Kidney epithelial cell (primary cell): ENCODE data around the gene NDUFA1. TPM values are rescaled to one million over a fixed set of nuclear protein-coding genes. Genes with fewer than 3 reads are reported as not detected.
"Not testable (repeated sequence)": the region's sequence is repeated elsewhere in the genome, so short reads cannot be mapped to it uniquely, and the experiment has no call there.

ENCODE experiments used
- DNase-seq: peaks from one replicate; pipeline ENCODE4 v3.0.0-alpha.2; 2010; ENCODE audit warnings: low read depth
- H3K27me3 ChIP-seq: 2 replicates; pipeline ENCODE4 v1.6.0; 2011; ENCODE audit warnings: low read length; ENCODE audit not compliant: control insufficient read depth, insufficient read depth
- H3K36me3 ChIP-seq: 2 replicates; pipeline ENCODE4 v1.5.1; 2011; ENCODE audit warnings: low read length; ENCODE audit not compliant: control insufficient read depth, insufficient read depth
- H3K4me3 ChIP-seq: 2 replicates; pipeline ENCODE4 v1.5.1; 2011; ENCODE audit warnings: low read depth, mild to moderate bottlenecking, control low read depth, low read length
- total RNA-seq: library from RNA; depleted of rRNA; stranded (reverse); fragments of >200 nt; gene quantifications from 2 replicates; pipeline ENCODE4 v1.2.3, GENCODE V29; 2015
- TF ChIP-seq, protein P1 (sequence below): IDR thresholded peaks from 2 replicates; pipeline ENCODE4 v1.5.1; 2011; ENCODE audit warnings: mild to moderate bottlenecking, moderate library complexity, low read length, control low read depth, inconsistent platforms; ENCODE audit not compliant: insufficient read depth, poor library complexity, severe bottlenecking

The NDUFA1 gene
- total RNA-seq, 1 donor from 2014 or later = 60.8 TPM

DNA sequence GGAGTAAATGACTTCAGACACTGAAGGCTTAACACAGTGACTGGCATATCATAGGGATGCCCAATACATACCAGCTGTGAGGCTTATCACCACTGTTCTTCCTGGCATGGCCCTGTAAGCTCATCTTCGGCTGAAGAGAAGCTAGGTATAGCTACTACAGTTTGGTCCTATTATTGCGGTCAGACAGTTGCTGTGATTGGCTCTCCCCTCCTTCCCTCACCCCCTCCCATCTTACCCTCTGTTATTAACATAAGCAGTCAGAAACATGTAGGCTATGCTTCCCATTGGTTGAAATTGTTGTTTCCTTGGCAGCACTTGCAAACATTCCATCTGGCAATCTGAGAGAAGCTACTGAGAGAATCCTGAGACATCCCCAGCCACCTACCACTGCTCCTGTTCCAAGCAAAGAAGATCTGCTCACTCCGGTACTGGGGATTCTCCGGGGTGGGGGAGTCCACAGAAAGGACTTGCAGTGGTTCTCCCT, 24.3 kb downstream of the NDUFA1 start, which contains the start of gene AKAP14:
TSS of gene AKAP14 (plus strand) at position 51 of the 484 bp plus-strand sequence. CDS start 7,331 bp downstream, outside the sequence.
- TF ChIP-seq, protein P1, sequence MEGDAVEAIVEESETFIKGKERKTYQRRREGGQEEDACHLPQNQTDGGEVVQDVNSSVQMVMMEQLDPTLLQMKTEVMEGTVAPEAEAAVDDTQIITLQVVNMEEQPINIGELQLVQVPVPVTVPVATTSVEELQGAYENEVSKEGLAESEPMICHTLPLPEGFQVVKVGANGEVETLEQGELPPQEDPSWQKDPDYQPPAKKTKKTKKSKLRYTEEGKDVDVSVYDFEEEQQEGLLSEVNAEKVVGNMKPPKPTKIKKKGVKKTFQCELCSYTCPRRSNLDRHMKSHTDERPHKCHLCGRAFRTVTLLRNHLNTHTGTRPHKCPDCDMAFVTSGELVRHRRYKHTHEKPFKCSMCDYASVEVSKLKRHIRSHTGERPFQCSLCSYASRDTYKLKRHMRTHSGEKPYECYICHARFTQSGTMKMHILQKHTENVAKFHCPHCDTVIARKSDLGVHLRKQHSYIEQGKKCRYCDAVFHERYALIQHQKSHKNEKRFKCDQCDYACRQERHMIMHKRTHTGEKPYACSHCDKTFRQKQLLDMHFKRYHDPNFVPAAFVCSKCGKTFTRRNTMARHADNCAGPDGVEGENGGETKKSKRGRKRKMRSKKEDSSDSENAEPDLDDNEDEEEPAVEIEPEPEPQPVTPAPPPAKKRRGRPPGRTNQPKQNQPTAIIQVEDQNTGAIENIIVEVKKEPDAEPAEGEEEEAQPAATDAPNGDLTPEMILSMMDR = no peak
- DNase-seq = no peak
- Histone ChIP-seq H3K4me3 (no peak within 1 kb of the TSS), H3K36me3 (no peaks in the 10 kb centered on the region), H3K27me3 (no peaks in the 10 kb centered on the region)

DNA sequence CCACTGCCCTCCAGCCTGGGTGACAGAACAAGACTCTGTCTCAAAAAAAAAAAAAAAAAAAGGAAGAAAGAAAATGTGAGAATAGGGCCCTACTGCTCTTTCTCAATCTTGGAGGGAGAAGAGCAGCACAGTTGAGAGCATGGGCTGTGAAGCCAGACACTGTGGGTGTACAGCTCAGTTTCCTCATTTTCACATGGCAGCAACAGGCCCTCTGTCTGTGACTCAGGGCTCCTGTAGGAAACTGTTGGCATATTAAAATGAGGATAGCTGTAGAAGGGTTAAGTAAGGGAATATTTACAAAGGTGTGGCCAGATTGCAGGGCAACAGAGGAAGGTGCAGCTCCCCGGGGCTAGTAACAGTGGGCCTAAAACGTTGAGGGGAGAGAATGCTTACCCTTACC, 27.5 kb downstream of the NDUFA1 start:
- TF ChIP-seq, protein P1 = no peak
- Histone ChIP-seq H3K4me3 (no peak overlapping the region), H3K27me3 (no peaks in the 10 kb centered on the region), H3K36me3 (no peaks in the 10 kb centered on the region)
- DNase-seq = no peak

DNA sequence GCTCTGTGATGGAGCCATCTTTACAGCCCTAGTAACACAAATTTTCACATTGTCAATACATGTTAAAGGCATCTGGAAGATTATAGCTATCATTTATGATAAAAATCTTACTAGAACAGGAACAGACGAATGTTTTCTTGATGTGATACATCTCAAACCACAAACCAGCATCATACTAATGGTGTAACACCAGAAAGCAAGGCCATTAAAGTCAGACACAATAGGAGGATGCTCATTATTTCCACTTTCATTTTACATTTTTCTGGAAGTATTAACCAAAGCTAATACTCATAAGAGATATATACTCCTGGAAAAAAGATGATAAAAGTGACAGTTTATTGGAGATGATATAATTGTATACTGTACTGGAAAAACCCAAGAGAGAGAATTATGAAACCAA, 29.3 kb downstream of the NDUFA1 start:
- TF ChIP-seq, protein P1 = no peak

DNA sequence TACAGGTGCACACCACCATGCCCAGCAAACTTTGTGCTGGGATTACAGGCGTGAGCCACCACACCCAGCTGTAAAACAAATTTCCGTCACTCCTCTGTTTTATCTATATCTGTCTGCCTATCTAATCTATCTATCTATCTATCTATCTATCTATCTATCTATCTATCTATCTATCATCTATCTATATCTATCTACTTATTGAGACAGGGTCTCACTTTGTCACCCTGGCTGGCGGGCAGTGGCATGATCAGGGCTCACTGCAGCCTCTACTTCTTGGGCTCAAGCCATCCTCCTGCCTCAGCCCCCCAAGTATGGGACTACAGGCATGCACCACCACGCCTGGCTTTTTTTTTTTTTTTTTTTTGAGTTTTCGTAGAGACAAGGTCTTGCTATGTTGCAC, 44.7 kb downstream of the NDUFA1 start:
- Histone ChIP-seq H3K4me3 (no peak overlapping the region), H3K27me3 (no peaks in the 10 kb centered on the region), H3K36me3 (no peaks in the 10 kb centered on the region)
- TF ChIP-seq, protein P1 = no peak
- DNase-seq = no peak

More for the DNA sequence above, 29.3 kb downstream of the NDUFA1 start:
- Histone ChIP-seq H3K27me3 (no peaks in the 10 kb centered on the region), H3K36me3 (no peaks in the 10 kb centered on the region), H3K4me3 (no peak overlapping the region)
- DNase-seq = no peak

DNA sequence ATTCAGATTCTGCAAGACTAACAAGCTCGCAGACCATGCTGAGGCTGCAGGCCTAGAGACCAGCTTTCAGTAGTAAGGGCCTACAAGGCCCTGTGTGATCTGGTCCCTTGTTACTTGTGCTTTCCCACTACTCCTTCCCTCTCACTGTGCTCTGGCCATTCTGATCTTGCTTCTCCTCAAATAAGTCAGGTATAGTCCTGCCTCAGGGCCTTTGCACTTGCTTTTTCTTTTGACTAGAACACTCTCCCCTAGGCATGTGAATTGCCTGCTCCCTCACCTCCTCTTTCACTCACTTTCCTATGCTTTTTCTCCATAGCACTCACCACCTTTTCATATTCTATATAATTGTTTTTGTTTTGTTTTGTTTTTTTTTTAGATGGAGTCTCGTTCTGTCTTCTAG, 46.2 kb downstream of the NDUFA1 start:
- no peak overlapping the region for H3K4me3 ChIP-seq
- no peak for DNase-seq
- no peaks in the 10 kb centered on the region for H3K27me3 ChIP-seq
- TF ChIP-seq, protein P1 = no peak
- H3K36me3 ChIP-seq = no peaks in the 10 kb centered on the region

DNA sequence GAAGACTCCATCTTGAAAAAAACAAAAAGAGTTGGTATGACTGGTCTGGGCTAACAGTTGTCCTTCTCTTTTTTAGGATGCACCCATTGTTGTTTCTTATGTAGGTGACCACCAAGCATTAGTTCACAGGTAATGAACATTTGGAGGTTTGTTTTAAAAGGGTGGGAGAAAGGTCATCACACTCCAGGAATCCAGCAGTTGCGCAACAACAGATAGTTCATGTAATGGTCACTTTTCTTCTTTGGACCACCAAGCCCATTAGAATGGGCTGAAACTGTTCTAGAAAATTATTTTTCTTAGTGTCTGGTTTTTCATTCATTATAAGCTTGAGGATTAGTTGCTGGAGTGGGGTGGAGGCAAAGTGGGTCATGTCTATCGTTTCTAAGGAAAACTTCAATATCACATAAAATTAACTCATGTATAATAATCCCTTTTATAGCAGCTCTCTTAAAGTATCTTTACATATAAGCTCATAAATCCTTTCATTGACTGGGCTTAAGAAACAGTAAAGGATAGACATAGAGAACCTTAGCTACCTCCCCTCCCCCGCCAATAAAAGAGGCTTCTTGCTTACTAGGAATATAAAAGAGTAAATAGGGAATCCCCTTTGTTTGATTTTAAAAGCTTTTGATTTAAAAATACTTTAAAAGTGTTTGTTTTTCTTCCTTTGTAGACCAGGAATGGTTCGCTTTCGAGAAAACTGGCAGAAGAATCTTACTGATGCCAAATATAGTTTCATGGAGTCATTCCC, 48.4 kb downstream of the NDUFA1 start:
- Histone ChIP-seq H3K27me3 (no peaks in the 10 kb centered on the region), H3K4me3 (no peak overlapping the region), H3K36me3 (no peaks in the 10 kb centered on the region)
- TF ChIP-seq, protein P1 = no peak
- DNase-seq = no peak

DNA sequence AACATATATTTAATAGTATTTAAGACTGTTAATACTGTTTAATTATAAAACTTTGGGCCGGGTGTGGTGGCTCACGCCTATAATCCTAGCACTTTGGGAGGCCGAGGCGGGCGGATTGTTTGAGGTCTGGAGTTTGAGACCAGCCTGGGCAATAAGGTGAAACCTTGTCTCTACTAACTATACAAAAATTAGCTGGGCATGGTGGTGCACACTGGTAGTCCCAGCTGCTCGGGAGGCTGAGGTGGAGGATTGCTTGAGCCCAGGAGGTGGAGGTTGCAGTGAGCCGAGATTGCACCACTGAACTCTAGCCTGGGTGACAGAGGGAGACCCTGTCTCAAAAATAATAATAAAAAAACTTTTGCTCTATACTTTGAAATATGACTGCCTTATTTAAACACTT, 50.8 kb downstream of the NDUFA1 start:
- not testable (repeated sequence) for DNase-seq, H3K4me3 ChIP-seq, H3K27me3 ChIP-seq, H3K36me3 ChIP-seq
